K562 (cell line): ENCODE data around the gene TMEM107. TPM values are rescaled to one million over a fixed set of nuclear protein-coding genes. Genes with fewer than 3 reads are reported as not detected.

ENCODE experiments used
- CC2D1A ChIP-seq: fragments of 450-650 bp; IDR thresholded peaks from 2 replicates; pipeline ENCODE4 v1.6.1; 2017; ENCODE audit warnings: mild to moderate bottlenecking
- DACH1 ChIP-seq: fragments of 450-650 bp; IDR thresholded peaks from 2 replicates; pipeline ENCODE4 v1.6.1; 2018; ENCODE audit not compliant: partially characterized antibody
- EGR1 ChIP-seq: fragments of 450-650 bp; conservative IDR thresholded peaks from 2 replicates; pipeline ENCODE4 v1.6.1; 2017; ENCODE audit warnings: mild to moderate bottlenecking
- ESRRA ChIP-seq: fragments of 450-650 bp; IDR thresholded peaks from 2 replicates; pipeline ENCODE4 v1.6.1; 2014; ENCODE audit warnings: low read depth, mild to moderate bottlenecking, moderate library complexity, borderline replicate concordance
- FOXM1 ChIP-seq, 2 experiments: fragments of 450-650 bp in 1 of 2; sonication (generic) in 1 of 2; formaldehyde crosslinking in 1 of 2; IDR thresholded peaks; 2 replicates each; pipeline versions ENCODE4 v1.6.1 to v1.9.0; 2017 to 2022; ENCODE audit warnings: low read depth in 2 of 2, mild to moderate bottlenecking in 2 of 2, missing genetic modification reagents in 1 of 2, moderate library complexity in 1 of 2
- NFYB ChIP-seq: IDR thresholded peaks from 2 replicates; pipeline ENCODE4 v1.6.1; 2011; ENCODE audit warnings: mild to moderate bottlenecking, moderate library complexity; ENCODE audit not compliant: insufficient read length; ENCODE audit errors: extremely low read depth
- PML ChIP-seq: IDR thresholded peaks from 2 replicates; pipeline ENCODE4 v1.6.1; 2012; ENCODE audit warnings: low read length, inconsistent platforms
- PYGO2 ChIP-seq: fragments of 450-650 bp; IDR thresholded peaks from 2 replicates; pipeline ENCODE4 v1.6.1; 2016; ENCODE audit warnings: mild to moderate bottlenecking, missing genetic modification characterization, moderate library complexity, missing compliant biosample characterization
- SRSF9 ChIP-seq: fragments of 200-400 bp; formaldehyde crosslinking; IDR thresholded peaks from 2 replicates; pipeline ENCODE4 v1.6.1; 2017; ENCODE audit warnings: low read depth, low read length, borderline replicate concordance
- SUPT5H ChIP-seq: fragments of 450-650 bp; IDR thresholded peaks from 2 replicates; pipeline ENCODE4 v1.6.1; 2016
- TBL1XR1 ChIP-seq, 2 experiments: IDR thresholded peaks; 2 replicates each; pipeline ENCODE4 v1.6.1; 2012; ENCODE audit warnings: improper control_type of control experiment in 2 of 2, low read length in 2 of 2, mild to moderate bottlenecking in 1 of 2
- XRCC3 ChIP-seq: fragments of 450-650 bp; IDR thresholded peaks from 2 replicates; pipeline ENCODE4 v1.6.1; 2017; ENCODE audit warnings: mild to moderate bottlenecking, moderate library complexity
- ZNF384 ChIP-seq: IDR thresholded peaks from 2 replicates; pipeline ENCODE4 v1.6.1; 2012; ENCODE audit warnings: low read depth, low read length, improper control_type of control experiment
- ZNF41 ChIP-seq: fragments of 250-450 bp; sonication (Bioruptor Pico); conservative IDR thresholded peaks from 2 replicates; pipeline ENCODE4 v1.4.0; 2020; ENCODE audit warnings: mild to moderate bottlenecking
- polyA plus RNA-seq, 8 experiments: library from polyadenylated mRNA; depleted of rRNA in 4 of 8; stranded (reverse) in 5 of 8; unstranded in 3 of 8; fragments of >200 nt; fragmentation: Nextera tagmentation in 2 of 8; fragmentation: Illumina TruSeq in 1 of 8; extraction: Ambion mirVana in 2 of 8; extraction: Trizol in 1 of 8; gene quantifications; 2 replicates each; pipeline versions ENCODE4 v1.2.1 to v1.2.3, GENCODE V29; 2011 to 2014; ENCODE audit warnings: inconsistent platforms in 1 of 8, missing spikeins in 1 of 8
- total RNA-seq, 7 experiments: library from RNA; depleted of rRNA in 6 of 7; stranded (reverse); fragments of >200 nt in 6 of 7; fragmentation: Illumina TruSeq in 2 of 7; extraction: Trizol in 2 of 7; gene quantifications; 2 replicates each; pipeline versions ENCODE4 v1.2.1 to v1.2.3, GENCODE V29; 2011 to 2021; ENCODE audit warnings: low replicate concordance in 1 of 7
- TF ChIP-seq, protein P1 (sequence below): fragments of 150-350 bp; conservative IDR thresholded peaks from 2 replicates; pipeline ENCODE4 v1.6.1; 2014; ENCODE audit warnings: low read length
- TF ChIP-seq, protein P2 (sequence below): IDR thresholded peaks from 3 replicates; pipeline ENCODE4 v1.6.1; 2011; ENCODE audit warnings: borderline replicate concordance, mild to moderate bottlenecking; ENCODE audit not compliant: insufficient read length, insufficient read depth
- TF ChIP-seq, protein P3 (sequence below): sonication (generic); formaldehyde crosslinking; IDR thresholded peaks from 2 replicates; pipeline ENCODE4 v1.8.0; 2022; ENCODE audit warnings: mild to moderate bottlenecking, missing genetic modification reagents
- TF ChIP-seq, protein P4 (sequence below): fragments of 250-450 bp; sonication (Bioruptor Pico); IDR thresholded peaks from 2 replicates; pipeline ENCODE4 v1.8.0; 2021; ENCODE audit warnings: borderline replicate concordance, mild to moderate bottlenecking, moderate library complexity; ENCODE audit not compliant: poor library complexity, severe bottlenecking
- TF ChIP-seq, protein P5 (sequence below), 2 experiments: fragments of 450-650 bp in 1 of 2; sonication (generic) in 1 of 2; formaldehyde crosslinking in 1 of 2; IDR thresholded peaks in 1 of 2; conservative IDR thresholded peaks in 1 of 2; 2 replicates each; pipeline versions ENCODE4 v1.6.1 to v1.8.1; 2016 to 2023; ENCODE audit warnings: mild to moderate bottlenecking in 2 of 2, moderate library complexity in 2 of 2, inconsistent platforms in 1 of 2, missing genetic modification reagents in 1 of 2

TMEM107 gene
- total and polyA plus RNA-seq, 9 of the 15 experiments (the other 6 are each of a cell fraction or from before 2014, with no cell fraction given): 7.1 to 26.2 (median 16.9) TPM

DNA sequence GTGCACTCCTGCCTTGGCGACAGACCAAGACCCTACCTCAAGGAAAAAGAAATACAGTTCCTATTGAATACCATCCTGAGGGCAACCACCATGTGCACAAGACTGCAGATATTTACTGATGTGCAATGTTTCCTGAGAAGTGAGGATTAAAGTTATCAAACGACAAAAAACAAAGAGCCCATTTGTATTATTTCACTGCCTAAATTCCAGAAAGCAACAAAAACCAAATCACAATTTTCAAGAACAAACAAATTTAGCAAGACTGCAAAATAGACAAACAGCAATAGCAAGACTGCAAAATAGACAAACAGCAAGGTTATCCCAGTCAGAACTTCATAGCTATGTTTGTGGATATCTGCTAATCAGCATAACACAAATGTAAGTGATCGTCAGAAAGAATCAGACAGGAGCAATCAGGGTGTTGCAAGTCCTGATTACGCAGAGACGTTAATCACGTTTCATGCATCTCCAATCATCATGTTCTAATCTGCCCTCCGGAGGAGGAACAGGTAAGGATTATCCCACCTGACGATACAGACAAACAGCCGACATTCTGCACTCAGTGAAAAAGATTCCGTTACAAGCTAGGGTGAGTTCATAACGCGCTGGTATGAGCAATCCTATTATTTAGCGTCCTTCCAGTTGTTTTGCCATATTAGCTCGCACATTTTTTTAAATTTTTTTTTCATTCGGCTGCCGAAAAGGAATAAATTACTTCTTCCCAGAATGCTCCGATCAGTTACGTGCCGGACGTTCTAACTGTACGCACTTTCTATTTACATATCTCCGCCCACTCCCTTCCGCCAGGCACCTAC, 2.9 kb downstream of the TMEM107 start (continued):
- TF ChIP-seq SUPT5H (peak; percentile 100), FOXM1 (IDR thresholded peaks at IDR 0.05; ENCODE audit: low read depth) (peak; percentile 20; the same call in 1 of the 2 replicates), FOXM1 (CRISPR knock-in tag; IDR thresholded peaks at IDR 0.05; ENCODE audit: low read depth) (no peak; the same call in 1 of the 2 replicates), SRSF9 (no peak), CC2D1A (peak; percentile 32; the same call in 1 of the 2 replicates), NFYB (no peak), XRCC3 (no peak; the same call in 1 of the 2 replicates), TBL1XR1 (IDR thresholded peaks at IDR 0.05; ENCODE audit: low read length in 2 of 2) (peak; percentile 79 to 89), EGR1 (peak; percentile 57), PYGO2 (tag) (peak; percentile 85), ZNF41 (CRISPR knock-in tag) (peak; percentile 91), DACH1 (peak; percentile 89), ESRRA (peak; percentile 56; the same call in 1 of the 2 replicates), PML (peak; percentile 100), ZNF384 (no peak)
- TF ChIP-seq, protein P1, sequence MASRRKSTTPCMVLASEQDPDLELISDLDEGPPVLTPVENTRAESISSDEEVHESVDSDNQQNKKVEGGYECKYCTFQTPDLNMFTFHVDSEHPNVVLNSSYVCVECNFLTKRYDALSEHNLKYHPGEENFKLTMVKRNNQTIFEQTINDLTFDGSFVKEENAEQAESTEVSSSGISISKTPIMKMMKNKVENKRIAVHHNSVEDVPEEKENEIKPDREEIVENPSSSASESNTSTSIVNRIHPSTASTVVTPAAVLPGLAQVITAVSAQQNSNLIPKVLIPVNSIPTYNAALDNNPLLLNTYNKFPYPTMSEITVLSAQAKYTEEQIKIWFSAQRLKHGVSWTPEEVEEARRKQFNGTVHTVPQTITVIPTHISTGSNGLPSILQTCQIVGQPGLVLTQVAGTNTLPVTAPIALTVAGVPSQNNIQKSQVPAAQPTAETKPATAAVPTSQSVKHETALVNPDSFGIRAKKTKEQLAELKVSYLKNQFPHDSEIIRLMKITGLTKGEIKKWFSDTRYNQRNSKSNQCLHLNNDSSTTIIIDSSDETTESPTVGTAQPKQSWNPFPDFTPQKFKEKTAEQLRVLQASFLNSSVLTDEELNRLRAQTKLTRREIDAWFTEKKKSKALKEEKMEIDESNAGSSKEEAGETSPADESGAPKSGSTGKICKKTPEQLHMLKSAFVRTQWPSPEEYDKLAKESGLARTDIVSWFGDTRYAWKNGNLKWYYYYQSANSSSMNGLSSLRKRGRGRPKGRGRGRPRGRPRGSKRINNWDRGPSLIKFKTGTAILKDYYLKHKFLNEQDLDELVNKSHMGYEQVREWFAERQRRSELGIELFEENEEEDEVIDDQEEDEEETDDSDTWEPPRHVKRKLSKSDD: peak; percentile 94
- TF ChIP-seq, protein P2, sequence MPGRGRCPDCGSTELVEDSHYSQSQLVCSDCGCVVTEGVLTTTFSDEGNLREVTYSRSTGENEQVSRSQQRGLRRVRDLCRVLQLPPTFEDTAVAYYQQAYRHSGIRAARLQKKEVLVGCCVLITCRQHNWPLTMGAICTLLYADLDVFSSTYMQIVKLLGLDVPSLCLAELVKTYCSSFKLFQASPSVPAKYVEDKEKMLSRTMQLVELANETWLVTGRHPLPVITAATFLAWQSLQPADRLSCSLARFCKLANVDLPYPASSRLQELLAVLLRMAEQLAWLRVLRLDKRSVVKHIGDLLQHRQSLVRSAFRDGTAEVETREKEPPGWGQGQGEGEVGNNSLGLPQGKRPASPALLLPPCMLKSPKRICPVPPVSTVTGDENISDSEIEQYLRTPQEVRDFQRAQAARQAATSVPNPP: no peak
- TF ChIP-seq, protein P3, sequence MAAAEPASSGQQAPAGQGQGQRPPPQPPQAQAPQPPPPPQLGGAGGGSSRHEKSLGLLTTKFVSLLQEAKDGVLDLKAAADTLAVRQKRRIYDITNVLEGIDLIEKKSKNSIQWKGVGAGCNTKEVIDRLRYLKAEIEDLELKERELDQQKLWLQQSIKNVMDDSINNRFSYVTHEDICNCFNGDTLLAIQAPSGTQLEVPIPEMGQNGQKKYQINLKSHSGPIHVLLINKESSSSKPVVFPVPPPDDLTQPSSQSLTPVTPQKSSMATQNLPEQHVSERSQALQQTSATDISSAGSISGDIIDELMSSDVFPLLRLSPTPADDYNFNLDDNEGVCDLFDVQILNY (CRISPR knock-in tag): peak; percentile 87
- TF ChIP-seq, protein P4, sequence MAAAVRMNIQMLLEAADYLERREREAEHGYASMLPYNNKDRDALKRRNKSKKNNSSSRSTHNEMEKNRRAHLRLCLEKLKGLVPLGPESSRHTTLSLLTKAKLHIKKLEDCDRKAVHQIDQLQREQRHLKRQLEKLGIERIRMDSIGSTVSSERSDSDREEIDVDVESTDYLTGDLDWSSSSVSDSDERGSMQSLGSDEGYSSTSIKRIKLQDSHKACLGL (CRISPR knock-in tag): no peak
- TF ChIP-seq, protein P5, sequence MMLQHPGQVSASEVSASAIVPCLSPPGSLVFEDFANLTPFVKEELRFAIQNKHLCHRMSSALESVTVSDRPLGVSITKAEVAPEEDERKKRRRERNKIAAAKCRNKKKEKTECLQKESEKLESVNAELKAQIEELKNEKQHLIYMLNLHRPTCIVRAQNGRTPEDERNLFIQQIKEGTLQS (IDR thresholded peaks at IDR 0.05): peak; percentile 78
- TF ChIP-seq, protein P5 (CRISPR knock-in tag; conservative IDR thresholded peaks at IDR 0.05): peak; percentile 91; the same call in 1 of the 2 replicates
